Measurements from ENCODE around the gene KLHL22. TPM values are rescaled to one million over a fixed set of nuclear protein-coding genes. Genes with fewer than 3 reads are reported as not detected.

KLHL22 gene
- total and polyA plus RNA-seq, 2 of the 13 experiments (the other 11 are each of a cell fraction or from before 2014, with no cell fraction given): 10.9 to 14.8 TPM

DNA sequence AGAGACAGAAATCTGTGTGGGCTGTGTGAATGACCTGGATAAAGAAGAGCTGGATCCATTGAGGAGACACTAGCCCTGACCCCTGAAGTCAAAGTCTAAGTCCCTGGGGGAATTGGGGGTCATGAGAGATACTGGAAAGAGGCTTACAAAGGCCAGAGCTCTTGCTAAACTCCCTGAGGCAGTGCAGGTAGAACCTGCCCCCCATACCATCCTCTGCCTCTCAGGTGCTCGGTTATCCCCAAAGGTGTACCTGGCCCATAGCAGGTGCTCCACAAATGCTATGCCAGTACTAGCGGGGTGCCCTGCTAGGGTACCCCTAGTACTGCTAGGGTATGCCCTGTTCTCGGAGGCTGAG is 38.9 kb downstream of the KLHL22 start:
- FAIRE-seq: no peak
- in situ Hi-C loops (cut with HindIII; ENCODE audit: extremely low pct_ligation_motif_present, low pct_unique_long_range_greater_than_20kb): loop anchor here (5.0 kb wide), 1 partner anchor 34 kb away; no protein-coding TSS in a partner anchor
- no peaks in the 10 kb centered on the region for H3K79me2 ChIP-seq (ENCODE audit: insufficient read depth, low read length)
- no peak overlapping the region for H2AFZ ChIP-seq (ENCODE audit: low read length)
- H3K9me3 ChIP-seq (ENCODE audit: low read length): no peaks in the 10 kb centered on the region
- H3K4me2 ChIP-seq (ENCODE audit: low read depth, low read length): no peak overlapping the region
- no peaks in the 10 kb centered on the region for H3K4me1 ChIP-seq (ENCODE audit: insufficient read depth, low read length)
- no TSS peak for BruUV-seq (replicated peaks)
- peaks cover 0 to 7% of the 10 kb centered on the region in 2 experiments; a peak in 1 of 5 replicates for H3K36me3 ChIP-seq (replicated peaks in 1 of 2; ENCODE audit: control insufficient read depth in 1 of 2, insufficient read depth in 2 of 2, low read length in 2 of 2)
- no peaks in the 10 kb centered on the region for H3K27me3 ChIP-seq (ENCODE audit: control insufficient read depth in 1 of 2, insufficient read depth in 2 of 2, low read length in 2 of 2)
- CTCF ChIA-PET (ENCODE audit: low intra/inter-chr PET ratio, low total read pairs): interaction anchor here (1.4 to 3.3 kb wide), 4 partner anchors 17 to 301 kb away, joined by 4 to 66 read pairs (median 8); no protein-coding TSS in a partner anchor
- TF ChIP-seq ZNF790 (CRISPR knock-in tag; IDR thresholded peaks at IDR 0.05; ENCODE audit: borderline replicate concordance) (no peak), SNRNP70 (IDR thresholded peaks at IDR 0.05; ENCODE audit: low read depth, low read length) (no peak)
- TF ChIP-seq, protein P1, sequence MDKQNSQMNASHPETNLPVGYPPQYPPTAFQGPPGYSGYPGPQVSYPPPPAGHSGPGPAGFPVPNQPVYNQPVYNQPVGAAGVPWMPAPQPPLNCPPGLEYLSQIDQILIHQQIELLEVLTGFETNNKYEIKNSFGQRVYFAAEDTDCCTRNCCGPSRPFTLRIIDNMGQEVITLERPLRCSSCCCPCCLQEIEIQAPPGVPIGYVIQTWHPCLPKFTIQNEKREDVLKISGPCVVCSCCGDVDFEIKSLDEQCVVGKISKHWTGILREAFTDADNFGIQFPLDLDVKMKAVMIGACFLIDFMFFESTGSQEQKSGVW (CRISPR knock-in tag; IDR thresholded peaks at IDR 0.05; ENCODE audit: borderline replicate concordance): no peak
- H3K9ac ChIP-seq (ENCODE audit: insufficient read depth, low read depth, low read length): no peak overlapping the region
- no peak; the same call in 1 of the 3 replicates for ATAC-seq
- no peak overlapping the region for H3K4me3 ChIP-seq (replicated peaks in 1 of 3; ENCODE audit: insufficient read depth in 1 of 3, low read depth in 2 of 3, low read length in 3 of 3)
- POLR2A ChIA-PET: interaction anchor here (1.2 kb wide), 1 partner anchor 38 kb away, joined by 8 read pairs; no protein-coding TSS in a partner anchor
- intact Hi-C loops (cut with micrococcal nuclease; ENCODE audit: unreplicated experiment): loop anchor here (1.0 kb wide), 2 partner anchors 17 to 38 kb away; no protein-coding TSS in a partner anchor
- no peak overlapping the region for H3K27ac ChIP-seq (ENCODE audit: extremely low read length, insufficient read depth, low read length)
- DNase-seq (ENCODE audit: low spot score): no peak
- WGBS (ENCODE audit: low lambda C conversion rate): 96% methylated on average over 3 of the region's 3 CpGs
- no peaks in the 10 kb centered on the region for H4K20me1 ChIP-seq (ENCODE audit: insufficient read depth, low read length)

DNA sequence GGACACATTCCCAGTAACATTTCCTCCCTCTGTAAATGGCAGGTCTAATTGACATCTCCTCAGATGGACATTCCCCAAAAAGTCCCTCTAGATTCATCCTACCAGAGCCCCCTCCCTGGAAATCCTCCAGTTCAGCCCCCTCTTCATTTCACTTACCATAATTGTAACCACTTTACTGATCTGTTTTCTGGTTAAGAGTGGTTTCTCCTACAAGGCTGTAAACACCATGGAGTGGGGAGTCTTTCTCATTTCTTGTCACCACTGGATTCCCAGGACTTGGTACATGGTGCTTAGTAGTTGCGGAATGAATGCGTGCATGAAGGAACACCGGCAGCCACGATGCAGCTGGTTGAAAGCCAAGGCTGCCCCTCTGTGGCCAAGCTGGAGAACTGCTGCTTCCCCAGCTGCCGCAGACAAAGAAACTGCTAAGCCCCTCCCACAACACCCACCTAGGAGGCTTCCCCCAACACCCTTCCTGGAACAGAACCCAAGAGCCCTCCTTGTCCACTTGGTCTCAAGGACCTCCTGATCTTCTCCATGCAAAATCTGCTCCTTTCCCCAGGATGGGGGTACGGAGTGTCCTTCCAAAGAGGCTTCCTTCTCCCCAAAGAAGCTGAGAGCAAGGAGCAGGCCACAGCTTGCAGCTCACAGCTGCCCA is 39.4 kb downstream of the KLHL22 start:
- ATAC-seq (peak; percentile 88), FAIRE-seq (peak; percentile 92), DNase-seq (ENCODE audit: low spot score) (peak; percentile 68)
- Histone ChIP-seq H4K20me1 (ENCODE audit: insufficient read depth, low read length) (no peaks in the 10 kb centered on the region), H3K9me3 (ENCODE audit: low read length) (no peaks in the 10 kb centered on the region), H2AFZ (ENCODE audit: low read length) (no peak overlapping the region), H3K4me3 (replicated peaks in 1 of 3; ENCODE audit: insufficient read depth in 1 of 3, low read depth in 2 of 3, low read length in 3 of 3) (no peak overlapping the region), H3K27ac (ENCODE audit: extremely low read length, insufficient read depth, low read length) (no peak overlapping the region), H3K4me2 (ENCODE audit: low read depth, low read length) (no peak overlapping the region), H3K79me2 (ENCODE audit: insufficient read depth, low read length) (no peaks in the 10 kb centered on the region), H3K9ac (ENCODE audit: insufficient read depth, low read depth, low read length) (no peak overlapping the region), H3K4me1 (ENCODE audit: insufficient read depth, low read length) (no peaks in the 10 kb centered on the region), H3K27me3 (ENCODE audit: control insufficient read depth in 1 of 2, insufficient read depth in 2 of 2, low read length in 2 of 2) (no peaks in the 10 kb centered on the region), H3K36me3 (replicated peaks in 1 of 2; ENCODE audit: control insufficient read depth in 1 of 2, insufficient read depth in 2 of 2, low read length in 2 of 2) (peaks cover 0 to 7% of the 10 kb centered on the region in 2 experiments; a peak in 1 of 5 replicates)
- ChIA-PET CTCF (ENCODE audit: low intra/inter-chr PET ratio, low total read pairs) (interaction anchor here (1.4 to 3.3 kb wide), 4 partner anchors 17 to 300 kb away, joined by 4 to 66 read pairs (median 8); no protein-coding TSS in a partner anchor), POLR2A (interaction anchor here (1.2 kb wide), 1 partner anchor 38 kb away, joined by 8 read pairs; no protein-coding TSS in a partner anchor)
- no TSS peak for BruUV-seq (replicated peaks)
- in situ Hi-C loops (cut with HindIII; ENCODE audit: extremely low pct_ligation_motif_present, low pct_unique_long_range_greater_than_20kb): loop anchor here (5.0 kb wide), 1 partner anchor 34 kb away; no protein-coding TSS in a partner anchor
- 45% methylated on average over 5 of the region's 6 CpGs for WGBS (ENCODE audit: low lambda C conversion rate)
- intact Hi-C loops (cut with micrococcal nuclease; ENCODE audit: unreplicated experiment): loop anchor here (1.0 kb wide), 2 partner anchors 17 to 38 kb away; no protein-coding TSS in a partner anchor
- TF ChIP-seq YY1 (IDR thresholded peaks at IDR 0.05; ENCODE audit: insufficient read depth, insufficient replicate concordance, low read depth, low read length): peak; percentile 29
- TF ChIP-seq, protein P2, sequence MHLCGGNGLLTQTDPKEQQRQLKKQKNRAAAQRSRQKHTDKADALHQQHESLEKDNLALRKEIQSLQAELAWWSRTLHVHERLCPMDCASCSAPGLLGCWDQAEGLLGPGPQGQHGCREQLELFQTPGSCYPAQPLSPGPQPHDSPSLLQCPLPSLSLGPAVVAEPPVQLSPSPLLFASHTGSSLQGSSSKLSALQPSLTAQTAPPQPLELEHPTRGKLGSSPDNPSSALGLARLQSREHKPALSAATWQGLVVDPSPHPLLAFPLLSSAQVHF (CRISPR knock-in tag; IDR thresholded peaks at IDR 0.05): no peak
- TF ChIP-seq, protein P3, sequence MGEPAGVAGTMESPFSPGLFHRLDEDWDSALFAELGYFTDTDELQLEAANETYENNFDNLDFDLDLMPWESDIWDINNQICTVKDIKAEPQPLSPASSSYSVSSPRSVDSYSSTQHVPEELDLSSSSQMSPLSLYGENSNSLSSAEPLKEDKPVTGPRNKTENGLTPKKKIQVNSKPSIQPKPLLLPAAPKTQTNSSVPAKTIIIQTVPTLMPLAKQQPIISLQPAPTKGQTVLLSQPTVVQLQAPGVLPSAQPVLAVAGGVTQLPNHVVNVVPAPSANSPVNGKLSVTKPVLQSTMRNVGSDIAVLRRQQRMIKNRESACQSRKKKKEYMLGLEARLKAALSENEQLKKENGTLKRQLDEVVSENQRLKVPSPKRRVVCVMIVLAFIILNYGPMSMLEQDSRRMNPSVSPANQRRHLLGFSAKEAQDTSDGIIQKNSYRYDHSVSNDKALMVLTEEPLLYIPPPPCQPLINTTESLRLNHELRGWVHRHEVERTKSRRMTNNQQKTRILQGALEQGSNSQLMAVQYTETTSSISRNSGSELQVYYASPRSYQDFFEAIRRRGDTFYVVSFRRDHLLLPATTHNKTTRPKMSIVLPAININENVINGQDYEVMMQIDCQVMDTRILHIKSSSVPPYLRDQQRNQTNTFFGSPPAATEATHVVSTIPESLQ (CRISPR knock-in tag; conservative IDR thresholded peaks at IDR 0.05): no peak
- TF ChIP-seq SMARCC2 (IDR thresholded peaks at IDR 0.05): no peak
- TF ChIP-seq HNRNPL (IDR thresholded peaks at IDR 0.05; ENCODE audit: low read depth, low read length): no peak
- no peak for TF ChIP-seq ZNF17 (CRISPR knock-in tag; IDR thresholded peaks at IDR 0.05)
- no peak for TF ChIP-seq MLLT10 (CRISPR knock-in tag; IDR thresholded peaks at IDR 0.05)
- TF ChIP-seq ZKSCAN8 (CRISPR knock-in tag; IDR thresholded peaks at IDR 0.05; ENCODE audit: borderline replicate concordance): peak; percentile 46; the same call in 1 of the 2 replicates

Measured in HepG2 (cell line).